ENCODE measurements around the gene TMEM222.

TMEM222 gene

GRCh38 chr1:27316860-27317259 lies 5.1 kb upstream of the TMEM222 start:
- no peak overlapping the region for H3K23ac ChIP-seq (ENCODE audit: low read length)
- H3K4ac ChIP-seq (ENCODE audit: low read depth, low read length): no peak overlapping the region
- no peak overlapping the region for H3K9ac ChIP-seq (ENCODE audit: low read length)
- no peaks in the 10 kb centered on the region for H3K79me1 ChIP-seq (ENCODE audit: low read length)
- H2BK12ac ChIP-seq (ENCODE audit: low read length): no peak overlapping the region
- no peak overlapping the region for H3K18ac ChIP-seq (ENCODE audit: low read length)
- H4K8ac ChIP-seq (ENCODE audit: low read depth, low read length): no peak overlapping the region
- H3K4me2 ChIP-seq (ENCODE audit: low read length): no peak overlapping the region
- no peak overlapping the region for H3K14ac ChIP-seq (ENCODE audit: low read length)
- H2AK5ac ChIP-seq (ENCODE audit: low read length): no peak overlapping the region
- no peaks in the 10 kb centered on the region for H3K79me2 ChIP-seq (ENCODE audit: control insufficient read depth, insufficient read depth, low read length, poor library complexity)
- no peak overlapping the region for H4K12ac ChIP-seq (ENCODE audit: low read depth, low read length)
- no peak overlapping the region for H4K91ac ChIP-seq (ENCODE audit: low read depth, low read length)
- H2AFZ ChIP-seq (ENCODE audit: insufficient read depth, low read length, poor library complexity): no peak overlapping the region
- H2BK5ac ChIP-seq (ENCODE audit: low read depth, low read length, poor library complexity): no peak overlapping the region
- no peaks in the 10 kb centered on the region for H3K27me3 ChIP-seq (ENCODE audit: insufficient read depth, low read length)
- H2BK120ac ChIP-seq (ENCODE audit: insufficient read depth, low read length, poor library complexity): no peak overlapping the region
- no CpG with 5 or more reads among the region's 5 CpGs for WGBS (ENCODE audit: extremely low coverage, insufficient coverage, insufficient read length)
- no peak for DNase-seq
- no peaks in the 10 kb centered on the region for H3K36me3 ChIP-seq (ENCODE audit: control insufficient read depth in 1 of 2, insufficient read depth in 2 of 2, low read length in 2 of 2)
- no peaks in the 10 kb centered on the region for H3K4me1 ChIP-seq (ENCODE audit: control insufficient read depth in 1 of 2, insufficient read depth in 2 of 2, low read length in 2 of 2)
- no peak overlapping the region for H3K27ac ChIP-seq (ENCODE audit: low read depth, low read length)
- H3K9me3 ChIP-seq (ENCODE audit: insufficient read depth, low read depth, low read length): no peaks in the 10 kb centered on the region
- H3K4me3 ChIP-seq (ENCODE audit: low read depth, low read length): no peak overlapping the region

- Histone ChIP-seq H3K14ac (ENCODE audit: low read length) (no peak overlapping the region), H3K4me1 (ENCODE audit: control insufficient read depth in 1 of 2, insufficient read depth in 2 of 2, low read length in 2 of 2) (peaks cover 4 to 5% of the 10 kb centered on the region in 2 experiments), H3K27me3 (ENCODE audit: insufficient read depth, low read length) (no peaks in the 10 kb centered on the region), H3K4me2 (ENCODE audit: low read length) (no peak overlapping the region), H2AK5ac (ENCODE audit: low read length) (no peak overlapping the region), H4K8ac (ENCODE audit: low read depth, low read length) (no peak overlapping the region), H4K91ac (ENCODE audit: low read depth, low read length) (no peak overlapping the region), H3K79me2 (ENCODE audit: control insufficient read depth, insufficient read depth, low read length, poor library complexity) (peaks cover 11% of the 10 kb centered on the region), H2AFZ (ENCODE audit: insufficient read depth, low read length, poor library complexity) (no peak overlapping the region), H3K36me3 (ENCODE audit: control insufficient read depth in 1 of 2, insufficient read depth in 2 of 2, low read length in 2 of 2) (no peaks in the 10 kb centered on the region), H3K18ac (ENCODE audit: low read length) (no peak overlapping the region), H3K4ac (ENCODE audit: low read depth, low read length) (no peak overlapping the region), H3K9ac (ENCODE audit: low read length) (peak overlapping the region; percentile 29), H3K79me1 (ENCODE audit: low read length) (peaks cover 4% of the 10 kb centered on the region), H2BK5ac (ENCODE audit: low read depth, low read length, poor library complexity) (no peak overlapping the region), H3K4me3 (ENCODE audit: low read depth, low read length) (no peak overlapping the region), H2BK120ac (ENCODE audit: insufficient read depth, low read length, poor library complexity) (no peak overlapping the region), H3K9me3 (ENCODE audit: insufficient read depth, low read depth, low read length) (no peaks in the 10 kb centered on the region), H4K12ac (ENCODE audit: low read depth, low read length) (no peak overlapping the region), H3K23ac (ENCODE audit: low read length) (no peak overlapping the region), H2BK12ac (ENCODE audit: low read length) (no peak overlapping the region), H3K27ac (ENCODE audit: low read depth, low read length) (no peak overlapping the region)
- no peak for DNase-seq
- WGBS (ENCODE audit: extremely low coverage, insufficient coverage, insufficient read length): no CpG with 5 or more reads among the region's 4 CpGs
These were observed 3.8 kb upstream of the TMEM222 start for GRCh38 chr1:27318136-27318535.

GRCh38 chr1:27318596-27318995 lies 3.4 kb upstream of the TMEM222 start:
- no CpG with 5 or more reads among the region's 1 CpG for WGBS (ENCODE audit: extremely low coverage, insufficient coverage, insufficient read length)
- no peak overlapping the region for H2BK120ac ChIP-seq (ENCODE audit: insufficient read depth, low read length, poor library complexity)
- H3K36me3 ChIP-seq (ENCODE audit: control insufficient read depth in 1 of 2, insufficient read depth in 2 of 2, low read length in 2 of 2): no peaks in the 10 kb centered on the region
- H3K9ac ChIP-seq (ENCODE audit: low read length): no peak overlapping the region
- no peak for DNase-seq
- no peak overlapping the region for H2AK5ac ChIP-seq (ENCODE audit: low read length)
- H3K79me2 ChIP-seq (ENCODE audit: control insufficient read depth, insufficient read depth, low read length, poor library complexity): peaks cover 11% of the 10 kb centered on the region
- H3K27me3 ChIP-seq (ENCODE audit: insufficient read depth, low read length): no peaks in the 10 kb centered on the region
- H2BK5ac ChIP-seq (ENCODE audit: low read depth, low read length, poor library complexity): no peak overlapping the region
- no peak overlapping the region for H4K8ac ChIP-seq (ENCODE audit: low read depth, low read length)
- no peak overlapping the region for H4K91ac ChIP-seq (ENCODE audit: low read depth, low read length)
- H3K27ac ChIP-seq (ENCODE audit: low read depth, low read length): no peak overlapping the region
- H3K4me3 ChIP-seq (ENCODE audit: low read depth, low read length): no peak overlapping the region
- no peak overlapping the region for H3K14ac ChIP-seq (ENCODE audit: low read length)
- H3K23ac ChIP-seq (ENCODE audit: low read length): no peak overlapping the region
- H3K18ac ChIP-seq (ENCODE audit: low read length): no peak overlapping the region
- no peak overlapping the region for H3K4me2 ChIP-seq (ENCODE audit: low read length)
- no peak overlapping the region for H4K12ac ChIP-seq (ENCODE audit: low read depth, low read length)
- peaks cover 5% of the 10 kb centered on the region in 2 experiments for H3K4me1 ChIP-seq (ENCODE audit: control insufficient read depth in 1 of 2, insufficient read depth in 2 of 2, low read length in 2 of 2)
- no peak overlapping the region for H3K4ac ChIP-seq (ENCODE audit: low read depth, low read length)
- no peak overlapping the region for H2BK12ac ChIP-seq (ENCODE audit: low read length)
- peaks cover 4% of the 10 kb centered on the region for H3K79me1 ChIP-seq (ENCODE audit: low read length)
- no peaks in the 10 kb centered on the region for H3K9me3 ChIP-seq (ENCODE audit: insufficient read depth, low read depth, low read length)
- no peak overlapping the region for H2AFZ ChIP-seq (ENCODE audit: insufficient read depth, low read length, poor library complexity)

GRCh38 chr1:27322569-27323240 lies 742 bp downstream of the TMEM222 start:
- Histone ChIP-seq H3K4ac (ENCODE audit: low read depth, low read length) (peak overlapping the region; percentile 97), H4K91ac (ENCODE audit: low read depth, low read length) (peak overlapping the region; percentile 93), H3K14ac (ENCODE audit: low read length) (peak overlapping the region; percentile 97), H2BK12ac (ENCODE audit: low read length) (no peak overlapping the region), H2AFZ (ENCODE audit: insufficient read depth, low read length, poor library complexity) (peak overlapping the region; percentile 76), H3K9ac (ENCODE audit: low read length) (peak overlapping the region; percentile 89), H2AK5ac (ENCODE audit: low read length) (peak overlapping the region; percentile 92), H2BK120ac (ENCODE audit: insufficient read depth, low read length, poor library complexity) (peak overlapping the region; percentile 56), H3K79me2 (ENCODE audit: control insufficient read depth, insufficient read depth, low read length, poor library complexity) (peaks cover 11% of the 10 kb centered on the region), H3K4me1 (ENCODE audit: control insufficient read depth in 1 of 2, insufficient read depth in 2 of 2, low read length in 2 of 2) (peaks cover 10 to 11% of the 10 kb centered on the region in 2 experiments), H3K4me3 (ENCODE audit: low read depth, low read length) (peak overlapping the region; percentile 92), H3K27me3 (ENCODE audit: insufficient read depth, low read length) (no peaks in the 10 kb centered on the region), H3K18ac (ENCODE audit: low read length) (peak overlapping the region; percentile 87), H3K36me3 (ENCODE audit: control insufficient read depth in 1 of 2, insufficient read depth in 2 of 2, low read length in 2 of 2) (peaks cover 9 to 14% of the 10 kb centered on the region in 2 experiments), H3K27ac (ENCODE audit: low read depth, low read length) (peak overlapping the region; percentile 87), H3K4me2 (ENCODE audit: low read length) (peak overlapping the region; percentile 83), H3K9me3 (ENCODE audit: insufficient read depth, low read depth, low read length) (no peaks in the 10 kb centered on the region), H2BK5ac (ENCODE audit: low read depth, low read length, poor library complexity) (peak overlapping the region; percentile 66), H4K8ac (ENCODE audit: low read depth, low read length) (peak overlapping the region; percentile 96), H4K12ac (ENCODE audit: low read depth, low read length) (peak overlapping the region; percentile 89), H3K23ac (ENCODE audit: low read length) (no peak overlapping the region), H3K79me1 (ENCODE audit: low read length) (peaks cover 4% of the 10 kb centered on the region)
- WGBS (ENCODE audit: extremely low coverage, insufficient coverage, insufficient read length): no CpG with 5 or more reads among the region's 10 CpGs
- no peak for DNase-seq

Measured in trophoblast cell (in vitro differentiated cells and primary cell).